Right atrium auricular region (tissue), 2 donors: ENCODE measurements around the gene LARGE2. TPM values are rescaled to one million over a fixed set of nuclear protein-coding genes. Genes with fewer than 3 reads are reported as not detected.

Source experiments
- DNase-seq: peaks from one replicate; pipeline ENCODE4 v3.0.0-alpha.2; 2019; ENCODE audit warnings: low spot score
- H3K27ac ChIP-seq, 2 donors: fragments of 200-600 bp; sonication (generic); 1 replicate in 1 of 2; 2 replicates in 1 of 2; pipeline ENCODE4 v1.5.1; 2016 to 2019
- H3K27me3 ChIP-seq, 2 donors: fragments of 200-600 bp; sonication (generic); one replicate each; pipeline versions ENCODE4 v1.5.1 to v1.6.0; 2017 to 2019
- H3K36me3 ChIP-seq: fragments of 200-600 bp; sonication (generic); one replicate; pipeline ENCODE4 v1.5.1; 2016
- H3K4me1 ChIP-seq, 2 donors: fragments of 200-600 bp; sonication (generic); one replicate each; pipeline versions ENCODE4 v1.5.1 to v1.6.0; 2017 to 2019
- H3K4me3 ChIP-seq, 2 donors: fragments of 200-600 bp; sonication (generic); 1 replicate in 1 of 2; 2 replicates in 1 of 2; pipeline ENCODE4 v1.5.1; 2017 to 2019; ENCODE audit warnings: mild to moderate bottlenecking in 1 of 2, moderate library complexity in 1 of 2
- H3K9me3 ChIP-seq, 2 donors: fragments of 200-600 bp; sonication (generic); one replicate each; pipeline ENCODE4 v1.5.1; 2019
- CTCF ChIP-seq, 2 donors: fragments of 200-600 bp; sonication (generic); IDR thresholded peaks; one replicate each; pipeline ENCODE4 v1.5.1; 2019; ENCODE audit warnings: antibody characterized with exemption in 2 of 2
- total RNA-seq, 2 donors: library from RNA; depleted of rRNA; stranded (reverse); fragments of >200 nt; gene quantifications; one replicate each; pipeline ENCODE4 v1.1.0, GENCODE V29; 2016

The LARGE2 gene
- total RNA-seq, 2 donors from 2014 or later, result 0.51 TPM; not detected in 1

- Histone ChIP-seq H3K9me3 (no peaks in the 10 kb centered on the region), H3K4me1 (peaks cover 0 to 4% of the 10 kb centered on the region in 2 donors), H3K27ac (no peak overlapping the region), H3K36me3 (peaks cover 13% of the 10 kb centered on the region), H3K27me3 (no peaks in the 10 kb centered on the region), H3K4me3 (no peak overlapping the region)
- no peak for DNase-seq
- no peak for TF ChIP-seq CTCF (IDR thresholded peaks at IDR 0.05)
Measured at GRCh38 chr11:45959851-45960250, 37.4 kb downstream of the LARGE2 start.

GRCh38 chr11:45960387-45961095 lies 38.1 kb downstream of the LARGE2 start:
- peaks cover 19% of the 10 kb centered on the region for H3K36me3 ChIP-seq
- no peak for DNase-seq
- peaks cover 0 to 4% of the 10 kb centered on the region in 2 donors for H3K4me1 ChIP-seq
- no peak overlapping the region for H3K4me3 ChIP-seq
- no peak for TF ChIP-seq CTCF (IDR thresholded peaks at IDR 0.05)
- H3K27ac ChIP-seq, result no peak overlapping the region
- H3K27me3 ChIP-seq, result no peaks in the 10 kb centered on the region
- no peaks in the 10 kb centered on the region for H3K9me3 ChIP-seq

GRCh38 chr11:45961751-45962240 lies 39.3 kb downstream of the LARGE2 start:
- Histone ChIP-seq H3K9me3 (no peaks in the 10 kb centered on the region), H3K4me1 (peaks cover 0 to 4% of the 10 kb centered on the region in 2 donors), H3K4me3 (no peak overlapping the region), H3K27ac (no peak overlapping the region), H3K36me3 (peaks cover 21% of the 10 kb centered on the region), H3K27me3 (no peaks in the 10 kb centered on the region)
- no peak for TF ChIP-seq CTCF (IDR thresholded peaks at IDR 0.05)
- no peak for DNase-seq

- peak; percentile 69 for DNase-seq
- H3K36me3 ChIP-seq, result peaks cover 50% of the 10 kb centered on the region
Measured at GRCh38 chr11:45964911-45965389, 42.5 kb downstream of the LARGE2 start.

GRCh38 chr11:45967506-45967905 lies 45.0 kb downstream of the LARGE2 start:
- no peaks in the 10 kb centered on the region for H3K27me3 ChIP-seq
- H3K27ac ChIP-seq, result no peak overlapping the region
- H3K4me1 ChIP-seq, result no peaks in the 10 kb centered on the region
- H3K36me3 ChIP-seq, result peaks cover 65% of the 10 kb centered on the region
- TF ChIP-seq CTCF (IDR thresholded peaks at IDR 0.05), result no peak
- no peaks in the 10 kb centered on the region for H3K9me3 ChIP-seq
- DNase-seq, result no peak
- no peak overlapping the region for H3K4me3 ChIP-seq

More at GRCh38 chr11:45964911-45965389, 42.5 kb downstream of the LARGE2 start:
- no peaks in the 10 kb centered on the region for H3K9me3 ChIP-seq
- H3K27me3 ChIP-seq, result no peaks in the 10 kb centered on the region
- TF ChIP-seq CTCF (IDR thresholded peaks at IDR 0.05), result peak; percentile 81 to 91
- no peak overlapping the region for H3K4me3 ChIP-seq
- H3K4me1 ChIP-seq, result peaks cover 0 to 4% of the 10 kb centered on the region in 2 donors
- H3K27ac ChIP-seq, result no peak overlapping the region
